GM19238 (cell line): ENCODE measurements around the gene TTN.
"Not testable (repeated sequence)": the region's sequence is repeated elsewhere in the genome, so short reads cannot be mapped to it uniquely, and the experiment has no call there.

Experiments used
- DNase-seq: peaks from one replicate; pipeline ENCODE4 v3.0.0; 2011; ENCODE audit warnings: low spot score; ENCODE audit not compliant: insufficient read length

Gene TTN

DNA sequence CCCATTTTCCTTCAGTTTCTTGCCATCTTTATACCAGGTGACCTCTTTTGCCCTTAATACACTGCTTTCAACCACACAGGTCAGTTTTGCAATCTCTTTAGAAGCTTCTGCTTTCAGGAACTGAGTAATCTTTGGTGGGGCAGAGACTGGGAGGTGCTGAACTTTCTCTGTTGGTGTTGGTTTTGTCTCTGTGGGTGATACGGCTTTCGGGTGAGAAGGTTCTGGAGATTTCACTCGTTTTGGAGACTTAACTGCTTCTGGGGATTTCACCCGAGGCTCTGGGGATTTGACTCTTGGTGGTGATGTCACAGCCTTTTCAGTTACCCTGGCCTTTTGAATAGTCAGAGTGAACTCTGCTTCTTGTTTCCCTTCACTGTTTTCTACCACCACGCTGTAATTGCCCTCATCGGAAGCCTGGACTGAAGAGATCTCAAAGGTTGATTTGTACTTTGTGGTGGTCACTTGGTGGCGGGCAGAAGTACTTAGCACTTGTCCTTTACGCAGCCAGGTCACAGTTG is 276.5 kb downstream of the TTN start:
- DNase-seq: peak; percentile 54

DNA sequence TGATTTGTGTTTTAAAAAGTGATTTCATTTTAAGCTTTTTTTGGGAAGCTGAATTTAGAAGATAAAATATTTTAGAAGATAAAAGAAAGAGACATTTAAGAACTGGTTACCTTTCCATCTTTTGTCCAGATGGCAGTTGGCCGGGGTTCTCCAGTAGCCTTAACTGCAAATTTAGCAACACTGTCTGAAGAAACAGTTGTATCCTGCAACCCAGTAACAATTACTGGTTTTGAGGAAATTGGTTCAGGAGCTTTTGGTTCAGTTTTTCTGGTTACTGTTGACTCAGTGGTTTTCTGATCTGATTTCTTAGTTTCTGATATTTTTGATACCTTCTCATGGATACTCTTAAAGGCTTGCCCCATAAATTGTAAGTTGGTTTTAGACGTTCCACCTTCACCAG is 277.1 kb downstream of the TTN start:
- DNase-seq: no peak

GRCh38 chr2:178529194-178529593 is 278.0 kb downstream of the TTN start:
- DNase-seq: no peak

DNA sequence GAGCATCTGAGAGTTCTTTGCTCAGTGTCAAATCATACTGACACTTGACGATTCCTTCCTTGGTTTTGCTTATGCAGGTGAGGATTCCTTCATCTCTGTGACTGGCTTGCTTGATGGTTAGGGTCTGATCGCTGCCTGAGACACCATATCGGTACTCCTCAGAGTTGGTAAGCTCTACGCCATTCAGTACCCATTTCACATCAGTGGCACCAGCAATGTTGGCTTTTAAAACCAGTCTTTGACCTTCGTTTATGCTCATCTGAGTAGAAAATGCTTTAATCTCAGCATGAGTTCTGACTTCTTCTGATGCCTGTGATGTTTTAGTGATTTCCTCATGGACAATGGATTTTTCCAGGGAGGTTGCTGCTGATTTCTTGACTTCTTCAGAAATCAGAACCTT is 278.6 kb downstream of the TTN start:
- no peak for DNase-seq

- no peak for DNase-seq
Observed at GRCh38 chr2:178527592-178527991, 279.6 kb downstream of the TTN start.

- DNase-seq: no peak
Observed at GRCh38 chr2:178526256-178526655, 281.0 kb downstream of the TTN start.

DNA sequence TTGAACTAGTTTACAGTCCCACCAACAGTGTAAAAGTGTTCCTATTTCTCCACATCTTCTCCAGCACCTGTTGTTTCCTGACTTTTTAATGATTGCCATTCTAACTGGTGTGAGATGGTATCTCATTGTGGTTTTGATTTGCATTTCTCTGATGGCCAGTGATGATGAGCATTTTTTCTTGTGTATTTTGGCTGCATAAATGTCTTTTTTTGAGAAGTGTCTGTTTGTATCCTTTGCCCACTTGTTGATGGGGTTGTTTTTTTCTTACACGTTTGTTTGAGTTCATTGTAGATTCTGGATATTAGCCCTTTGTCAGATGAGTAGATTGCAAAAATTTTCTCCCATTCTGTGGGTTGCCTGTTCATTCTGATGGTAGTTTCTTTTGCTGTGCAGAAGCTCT is 281.8 kb downstream of the TTN start:
- not testable (repeated sequence) for DNase-seq

- not testable (repeated sequence) for DNase-seq
Observed at GRCh38 chr2:178525010-178525409, 282.2 kb downstream of the TTN start.

- no peak for DNase-seq
Observed at GRCh38 chr2:178523596-178524134, 283.6 kb downstream of the TTN start.

DNA sequence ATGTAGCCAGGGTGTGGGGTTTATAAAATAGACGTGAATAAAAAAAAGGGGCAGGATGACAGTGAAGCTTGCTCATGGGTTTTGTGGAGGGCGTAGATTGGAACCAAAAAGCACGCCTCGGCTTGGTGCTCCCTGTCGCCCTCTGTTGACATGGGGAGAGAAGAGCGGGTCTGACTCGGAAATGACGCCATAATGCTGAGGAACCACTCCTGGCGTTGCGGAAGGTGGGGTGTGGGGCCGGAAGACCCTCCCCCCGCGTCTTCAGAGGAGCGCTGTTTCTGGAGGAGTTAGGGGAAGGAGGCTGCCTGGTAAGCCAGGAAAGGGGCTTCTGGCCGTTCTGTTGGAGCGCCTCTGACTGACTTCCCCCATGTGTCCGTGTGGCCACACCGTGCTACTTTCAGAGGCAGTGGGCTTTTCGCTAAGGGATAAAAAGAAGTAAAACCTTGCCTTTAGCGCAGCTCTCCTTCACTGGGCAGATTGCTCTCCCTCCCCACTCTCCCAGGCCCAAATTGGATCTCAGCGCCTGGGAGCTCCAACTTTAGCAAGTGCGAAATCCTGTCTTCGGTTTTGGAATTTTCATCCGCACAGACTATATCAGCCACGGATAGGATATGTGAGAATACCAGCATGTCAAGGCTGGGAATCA is 284.1 kb downstream of the TTN start:
- peak; percentile 44 for DNase-seq

- no peak for DNase-seq
Observed at GRCh38 chr2:178521304-178522150, 285.7 kb downstream of the TTN start.

GRCh38 chr2:178517496-178517895 is 289.7 kb downstream of the TTN start:
- DNase-seq: no peak

GRCh38 chr2:178514664-178515063 is 292.6 kb downstream of the TTN start:
- no peak for DNase-seq

DNA sequence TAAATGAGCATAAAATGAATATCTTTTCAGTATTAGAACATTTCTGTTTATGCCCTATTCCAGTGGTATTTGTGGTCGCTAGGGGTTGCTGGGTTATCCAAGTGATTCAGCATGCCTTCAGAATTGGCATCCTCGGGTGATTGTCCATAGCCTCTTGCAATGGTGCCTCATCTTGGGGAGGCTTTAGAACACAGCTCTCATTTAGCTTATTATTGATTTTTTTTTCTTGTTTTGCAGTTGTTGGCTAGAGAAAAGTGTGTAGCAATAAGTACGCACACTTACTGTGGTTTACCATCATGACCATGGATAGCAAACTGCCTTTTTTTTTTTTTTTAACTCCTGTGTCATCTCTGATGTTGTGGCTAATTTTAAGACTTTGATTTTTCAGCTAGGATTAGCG is 293.3 kb downstream of the TTN start:
- no peak for DNase-seq

DNA sequence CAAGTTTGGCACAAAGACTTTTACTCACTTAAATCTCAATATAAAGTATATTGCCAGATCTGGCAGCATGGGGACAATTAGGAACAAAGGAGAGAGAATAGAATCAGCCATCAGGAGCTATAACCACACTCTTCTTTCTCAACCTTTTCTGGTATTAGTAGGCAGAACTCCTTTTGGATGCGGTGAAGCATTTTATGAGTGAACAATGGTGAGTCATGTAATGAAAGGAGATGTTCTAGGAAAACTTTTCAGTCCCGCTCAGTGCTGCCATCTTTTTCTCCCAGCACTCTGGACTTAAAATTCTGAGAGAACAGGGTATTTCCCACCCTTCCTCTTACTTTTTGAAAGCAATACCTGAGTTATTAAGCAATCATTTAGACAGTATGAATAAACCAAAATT is 294.7 kb downstream of the TTN start:
- DNase-seq: no peak

DNA sequence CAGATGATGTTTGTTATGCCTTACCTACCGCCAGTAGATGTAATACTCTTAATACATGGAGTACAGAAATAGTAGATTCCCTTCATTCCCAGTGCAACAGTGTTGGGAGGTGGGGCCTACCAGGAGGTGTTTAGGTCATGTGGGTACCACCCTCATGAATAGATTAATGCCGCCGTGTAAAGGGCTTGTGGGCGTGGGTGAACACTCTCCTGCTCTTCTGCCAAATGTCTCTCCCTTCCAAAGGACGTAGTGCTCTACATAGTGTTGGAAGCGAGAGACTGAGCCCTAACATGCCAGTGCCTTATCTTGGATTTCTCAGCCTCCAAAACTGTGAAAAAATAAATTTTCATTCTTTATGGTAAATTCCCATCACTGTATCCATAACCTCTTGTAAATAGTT is 296.8 kb downstream of the TTN start:
- no peak for DNase-seq

DNA sequence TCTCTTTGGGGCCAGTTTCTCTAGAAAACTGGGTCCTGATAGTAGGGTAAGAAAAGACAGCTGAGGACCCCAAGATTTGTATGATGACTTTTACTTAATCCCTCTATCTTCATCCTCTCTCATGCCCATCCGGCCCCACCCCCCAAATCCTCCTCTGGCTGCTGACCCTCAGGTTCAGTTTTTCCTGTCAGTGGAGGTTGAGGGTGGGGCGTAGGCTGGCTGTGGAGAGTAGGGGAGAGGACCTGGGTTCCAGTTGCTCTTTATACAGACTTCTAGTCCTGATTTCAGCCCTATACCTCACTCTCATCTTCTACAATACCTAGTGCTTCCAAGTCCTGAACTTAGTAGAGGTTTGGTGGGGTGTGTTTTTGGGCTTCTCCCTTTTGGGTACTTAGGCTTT is 298.6 kb downstream of the TTN start:
- no peak for DNase-seq

DNA sequence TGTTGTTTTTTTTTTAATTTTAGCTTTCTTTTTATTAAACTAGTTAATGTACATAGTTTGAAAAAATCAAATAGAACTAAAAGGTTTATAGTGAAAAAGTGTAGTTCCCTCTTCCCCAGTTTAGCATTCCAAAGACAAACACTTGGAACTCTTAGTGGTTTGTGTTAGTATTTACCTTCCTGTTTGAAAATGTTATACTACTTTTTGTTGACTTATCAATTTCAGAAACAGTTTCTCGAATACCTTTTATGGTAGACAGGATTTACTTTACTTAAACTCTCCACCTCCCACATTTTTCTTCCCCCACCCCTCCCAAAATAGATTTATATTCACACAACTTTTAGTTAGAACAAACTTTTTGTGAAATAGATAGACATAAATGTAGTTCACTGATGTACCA is 300.3 kb downstream of the TTN start:
- no peak for DNase-seq

- DNase-seq: no peak
Observed at GRCh38 chr2:178506524-178506923, 300.7 kb downstream of the TTN start.

- no peak for DNase-seq
Observed at GRCh38 chr2:178506101-178506500, 301.1 kb downstream of the TTN start.

- no peak for DNase-seq
Observed at GRCh38 chr2:178502751-178503150, 304.5 kb downstream of the TTN start.

- no peak for DNase-seq
Observed at GRCh38 chr2:178499640-178500039, 307.6 kb downstream of the TTN start.
